Panc1 (cell line): ENCODE measurements around the gene CERKL. TPM values are rescaled to one million over a fixed set of nuclear protein-coding genes. Genes with fewer than 3 reads are reported as not detected.
A peak's percentile ranks its signal among the peaks of the same experiment; 100 is the strongest.

Source experiments
- ATAC-seq: fragments of 200-7000 bp; cut with Tn5 transposase; 2 replicates; pipeline ENCODE4 v1.9.1; 2020; ENCODE audit warnings: mild to moderate bottlenecking, moderate library complexity
- BruUV-seq: library from RNA; stranded (reverse); fragments of 400-500 nt; replicated peaks from 2 replicates; lab custom pipeline; 2021; lab: Mats Ljungman, UMichigan
- CTCF ChIA-PET: fragments of 300-600 bp; sonication (Branson Sonifier 250); formaldehyde crosslinking; loops from one replicate; lab custom pipeline; 2022; ENCODE audit warnings: antibody characterized with exemption; lab: Charles Lee
- POLR2A ChIA-PET: fragments of 300-600 bp; sonication (Branson Sonifier 250); formaldehyde crosslinking; loops from one replicate; lab custom pipeline; 2022; ENCODE audit warnings: antibody characterized with exemption; lab: Charles Lee
- DNase-seq: peaks from one replicate; pipeline ENCODE4 v3.0.0-alpha.2; 2010; ENCODE audit warnings: low read depth, low spot score
- H3K27ac ChIP-seq: 2 replicates; pipeline ENCODE4 v1.5.1; 2011; ENCODE audit warnings: mild to moderate bottlenecking, low read length, inconsistent platforms
- H3K27me3 ChIP-seq: fragments of 200-500 bp; sonication (Bioruptor generic); 2 replicates; pipeline ENCODE4 v1.6.0; 2014; ENCODE audit warnings: low read length, inconsistent platforms; ENCODE audit not compliant: control insufficient read depth, insufficient read depth
- H3K36me3 ChIP-seq: fragments of 200-500 bp; sonication (Bioruptor generic); 2 replicates; pipeline ENCODE4 v1.5.1; 2014; ENCODE audit warnings: inconsistent platforms, mild to moderate bottlenecking, low read length, moderate library complexity; ENCODE audit not compliant: control insufficient read depth, insufficient read depth
- H3K4me1 ChIP-seq: 2 replicates; pipeline ENCODE4 v1.5.1; 2011; ENCODE audit warnings: inconsistent platforms, mild to moderate bottlenecking, low read length, moderate library complexity; ENCODE audit not compliant: control insufficient read depth, insufficient read depth
- H3K4me3 ChIP-seq, 2 experiments: 2 replicates each; pipeline ENCODE4 v1.5.1; 2011 to 2012; ENCODE audit warnings: low read depth in 2 of 2, low read length in 2 of 2, mild to moderate bottlenecking in 2 of 2, inconsistent platforms in 1 of 2, moderate library complexity in 1 of 2
- H3K9me3 ChIP-seq: fragments of 200-500 bp; sonication (Bioruptor generic); 2 replicates; pipeline ENCODE4 v1.5.1; 2014; ENCODE audit warnings: low read depth, mild to moderate bottlenecking, inconsistent platforms, low read length, moderate library complexity; ENCODE audit not compliant: control insufficient read depth, insufficient read depth
- CTCF ChIP-seq: fragments of 450-650 bp; IDR thresholded peaks from 2 replicates; pipeline ENCODE4 v1.5.1; 2017; ENCODE audit warnings: mild to moderate bottlenecking
- POLR2AphosphoS5 ChIP-seq: IDR thresholded peaks from 2 replicates; pipeline ENCODE4 v1.6.1; 2012; ENCODE audit warnings: mild to moderate bottlenecking, low read depth, low read length, moderate library complexity
- REST ChIP-seq, 2 experiments: IDR thresholded peaks; 2 replicates each; pipeline ENCODE4 v1.6.1; 2011 to 2012; ENCODE audit warnings: low read depth in 2 of 2, control low read depth in 1 of 2, low read length in 1 of 2, mild to moderate bottlenecking in 1 of 2, moderate library complexity in 1 of 2; ENCODE audit not compliant: insufficient read depth in 1 of 2
- SIN3A ChIP-seq: IDR thresholded peaks from 2 replicates; pipeline ENCODE4 v1.6.1; 2012; ENCODE audit warnings: low read depth, mild to moderate bottlenecking, low read length, moderate library complexity, borderline replicate concordance; ENCODE audit not compliant: insufficient read depth
- TCF7L2 ChIP-seq: IDR thresholded peaks from 2 replicates; pipeline ENCODE4 v1.6.1; 2011; ENCODE audit warnings: mild to moderate bottlenecking, low read depth, low read length, inconsistent platforms
- in situ Hi-C: cut with HindIII; loops from 2 replicates; pipeline ENCODE4 v1.10.0; 2016; ENCODE audit warnings: low sequenced_read_pairs, low pct_unique_long_range_greater_than_20kb
- intact Hi-C: fragments of 100-400 bp; cut with micrococcal nuclease; formaldehyde crosslinking; loops from one replicate; pipeline ENCODE4 v1.10.0; 2022; ENCODE audit not compliant: unreplicated experiment
- total RNA-seq: library from RNA; stranded (reverse); gene quantifications from one replicate; pipeline ENCODE4 v1.2.1, GENCODE V29; 2021; ENCODE audit not compliant: unreplicated experiment

The CERKL gene
- total RNA-seq, 1 experiment from 2014 or later, result 0.87 TPM

- no TSS peak for BruUV-seq
- POLR2A ChIA-PET, result no interaction called here
- Histone ChIP-seq H3K27ac (no peak overlapping the region), H3K4me3 (peak overlapping the region; percentile 22 to 43), H3K27me3 (peaks cover 14% of the 10 kb centered on the region), H3K9me3 (no peaks in the 10 kb centered on the region), H3K36me3 (no peaks in the 10 kb centered on the region), H3K4me1 (no peaks in the 10 kb centered on the region)
- CTCF ChIA-PET, result interaction anchor here (0.6 kb wide), 1 partner anchor 107 kb away, joined by 3 read pairs; no protein-coding TSS in a partner anchor
- in situ Hi-C loops, result no loop called here
- no peak for ATAC-seq
- intact Hi-C loops, result no loop called here
- no peak for DNase-seq
- TF ChIP-seq TCF7L2 (no peak), SIN3A (no peak), CTCF (no peak), POLR2AphosphoS5 (no peak), REST (IDR thresholded peaks at IDR 0.05; ENCODE audit: insufficient read depth in 1 of 2, low read depth in 2 of 2, low read length in 1 of 2) (no peak)
Observed at GRCh38 chr2:181682795-181683517, 26.1 kb upstream of the CERKL start.

DNA sequence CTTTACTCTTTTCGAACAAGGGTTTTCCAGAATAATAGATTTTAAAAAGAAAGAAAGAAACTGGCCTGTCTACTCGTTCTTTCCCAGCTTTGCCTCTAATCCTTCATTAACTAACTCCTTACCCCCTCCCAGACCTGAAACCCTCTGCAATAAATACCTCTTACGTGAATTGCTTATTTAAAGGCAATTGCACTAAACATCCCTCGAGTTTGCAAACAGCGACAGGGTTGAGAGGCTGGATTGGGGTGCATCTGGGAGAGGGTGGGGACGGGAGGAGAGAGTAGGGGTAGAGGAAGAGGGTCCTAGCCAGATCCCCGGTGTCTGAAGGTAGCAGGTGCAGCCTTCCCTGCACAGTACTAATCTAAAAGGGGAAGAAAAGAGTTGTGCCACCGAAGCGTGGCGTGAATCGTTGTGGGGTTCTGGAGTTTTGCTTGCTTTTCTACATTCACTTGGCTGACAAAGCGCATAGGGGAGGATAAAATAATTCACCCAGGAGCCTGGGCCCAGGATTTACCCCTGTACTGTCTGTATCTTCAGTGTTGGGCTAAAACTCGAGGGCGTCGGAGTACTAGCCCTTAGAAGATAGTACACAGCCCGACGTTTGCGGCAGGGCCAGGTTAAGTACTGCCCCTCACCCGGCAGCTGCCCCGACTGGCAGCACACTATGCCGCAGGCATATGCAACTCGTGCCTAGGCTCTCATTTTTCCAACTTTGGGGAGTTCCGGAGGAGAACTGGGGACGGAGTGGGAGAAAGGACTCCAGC lies 25.3 kb upstream of the CERKL start:
- in situ Hi-C loops (no loop called here), intact Hi-C loops (no loop called here)
- no peak for TF ChIP-seq CTCF
- TF ChIP-seq SIN3A, result no peak
- no peak for TF ChIP-seq REST (IDR thresholded peaks at IDR 0.05; ENCODE audit: insufficient read depth in 1 of 2, low read depth in 2 of 2, low read length in 1 of 2)
- TF ChIP-seq TCF7L2, result no peak
- no peak for TF ChIP-seq POLR2AphosphoS5
- DNase-seq (no peak), ATAC-seq (no peak)
- ChIA-PET POLR2A (no interaction called here), CTCF (no interaction called here)
- H3K4me3 ChIP-seq, result no peak overlapping the region
- H3K27me3 ChIP-seq, result peaks cover 14% of the 10 kb centered on the region
- H3K9me3 ChIP-seq, result no peaks in the 10 kb centered on the region
- no peaks in the 10 kb centered on the region for H3K4me1 ChIP-seq
- BruUV-seq, result no TSS peak
- H3K27ac ChIP-seq, result no peak overlapping the region
- no peaks in the 10 kb centered on the region for H3K36me3 ChIP-seq
